Activated gamma-delta T cell treated with anti-CD3 and anti-CD28 coated beads, Interleukin-2, amount 50 U/mL, for 16 hours (primary cell): Measurements from ENCODE around the gene ASXL1.

Experiments used
- DNase-seq: peaks from one replicate; pipeline ENCODE4 v3.0.0-alpha.2; 2020; ENCODE audit warnings: low read depth

The ASXL1 gene

GRCh38 chr20:32466739-32467505 lies 108.8 kb downstream of the ASXL1 start:
- DNase-seq, result no peak

DNA sequence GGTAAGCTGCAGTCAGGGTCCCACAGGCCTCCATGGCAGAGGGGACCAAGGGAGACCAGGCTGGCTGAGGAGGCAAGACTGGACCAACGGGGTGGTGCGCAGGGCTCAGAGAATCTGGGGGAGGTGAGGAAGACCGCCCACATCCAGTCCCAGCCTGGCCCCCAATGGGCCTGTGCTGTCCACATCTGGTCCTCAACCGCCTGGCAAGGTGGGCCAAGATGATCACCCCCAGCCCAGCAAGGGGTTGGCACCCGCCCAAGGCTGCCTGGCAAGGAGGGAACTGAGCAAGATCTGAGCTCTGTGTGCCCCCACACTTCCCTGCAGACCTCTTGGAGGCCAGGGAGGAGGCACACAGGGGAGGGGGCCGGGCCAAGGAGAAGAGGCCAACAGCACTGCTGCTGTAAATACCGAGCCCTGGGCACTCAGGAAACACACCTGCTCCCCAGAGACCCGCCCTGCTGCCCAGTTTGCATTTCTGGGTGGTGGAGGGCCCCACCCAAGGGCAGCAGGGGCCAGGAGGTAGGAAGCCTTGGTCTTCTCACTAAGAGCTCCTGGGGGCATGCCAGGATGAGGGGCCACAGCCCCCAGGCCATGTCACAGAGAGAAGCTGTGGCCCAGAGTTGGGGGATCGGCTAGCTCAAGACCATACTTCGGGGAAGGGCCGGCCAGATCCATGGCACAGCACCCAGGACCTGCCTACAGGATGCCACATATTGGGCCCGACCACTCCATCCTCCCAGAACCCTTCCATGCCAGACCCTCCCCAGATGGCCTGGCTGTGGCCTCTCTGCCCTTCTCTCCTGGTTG lies 109.6 kb downstream of the ASXL1 start:
- no peak for DNase-seq

GRCh38 chr20:32468313-32468640 lies 110.1 kb downstream of the ASXL1 start:
- no peak for DNase-seq

DNA sequence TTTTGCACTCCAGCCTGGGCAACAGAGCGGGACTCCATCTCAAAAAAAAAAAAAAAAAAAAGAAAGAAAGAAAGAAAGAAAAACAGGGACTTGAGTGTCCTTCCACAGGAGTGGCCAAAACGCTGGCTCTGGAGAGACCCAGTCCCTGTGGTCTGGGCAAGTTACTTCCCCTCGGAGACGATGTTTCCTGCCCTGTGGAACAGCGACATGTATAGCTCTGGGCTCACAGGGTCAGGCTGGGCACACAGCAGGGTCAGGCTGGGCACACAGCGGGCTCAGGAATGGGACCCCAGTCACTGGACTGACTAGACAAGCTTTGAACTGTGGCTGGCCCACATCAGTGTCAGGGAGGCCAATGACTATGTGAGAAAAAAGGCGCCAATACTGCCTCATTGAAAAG lies 110.7 kb downstream of the ASXL1 start:
- no peak for DNase-seq

DNA sequence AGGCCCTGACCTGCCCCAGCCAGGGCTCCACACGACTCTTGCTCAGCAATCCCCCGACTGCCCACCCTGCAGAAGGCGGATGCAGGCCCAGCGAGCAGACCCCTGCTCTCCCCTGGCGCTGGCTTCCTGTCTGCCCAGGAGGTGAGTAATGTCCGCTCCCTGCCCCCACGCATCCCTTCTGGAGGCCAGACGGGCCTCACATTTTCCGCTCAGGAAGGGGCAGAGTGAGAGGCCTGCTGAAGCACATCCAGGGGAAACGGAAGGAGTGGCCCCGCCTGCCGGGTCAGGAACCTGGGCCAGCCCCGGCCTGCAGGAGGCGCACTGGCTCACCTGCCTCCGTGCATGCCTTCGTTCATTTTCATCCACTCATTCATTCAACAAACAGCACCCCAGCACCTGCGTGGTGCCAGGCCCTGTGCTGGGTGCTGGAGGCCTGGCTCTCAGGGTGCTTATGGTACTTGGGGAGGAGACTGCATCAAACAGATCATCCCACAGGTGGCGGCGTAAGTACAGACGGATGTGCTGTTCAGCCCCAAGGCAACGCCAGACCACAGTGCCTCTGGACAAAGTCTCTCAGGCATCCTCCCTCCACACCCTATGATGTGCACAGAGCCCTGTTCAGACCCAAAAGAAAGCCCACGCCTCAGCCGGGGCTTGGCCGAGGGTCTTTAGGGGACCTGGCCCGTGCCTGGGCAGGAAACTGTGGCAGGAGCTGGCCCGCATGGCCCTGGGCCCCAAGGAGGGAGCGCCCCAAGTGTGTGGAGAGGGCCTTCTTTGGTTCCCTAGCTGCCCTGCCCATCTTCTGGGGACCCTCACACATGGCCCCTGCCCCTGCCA lies 112.1 kb downstream of the ASXL1 start:
- no peak for DNase-seq

GRCh38 chr20:32470940-32471339 lies 112.8 kb downstream of the ASXL1 start:
- DNase-seq, result no peak

DNA sequence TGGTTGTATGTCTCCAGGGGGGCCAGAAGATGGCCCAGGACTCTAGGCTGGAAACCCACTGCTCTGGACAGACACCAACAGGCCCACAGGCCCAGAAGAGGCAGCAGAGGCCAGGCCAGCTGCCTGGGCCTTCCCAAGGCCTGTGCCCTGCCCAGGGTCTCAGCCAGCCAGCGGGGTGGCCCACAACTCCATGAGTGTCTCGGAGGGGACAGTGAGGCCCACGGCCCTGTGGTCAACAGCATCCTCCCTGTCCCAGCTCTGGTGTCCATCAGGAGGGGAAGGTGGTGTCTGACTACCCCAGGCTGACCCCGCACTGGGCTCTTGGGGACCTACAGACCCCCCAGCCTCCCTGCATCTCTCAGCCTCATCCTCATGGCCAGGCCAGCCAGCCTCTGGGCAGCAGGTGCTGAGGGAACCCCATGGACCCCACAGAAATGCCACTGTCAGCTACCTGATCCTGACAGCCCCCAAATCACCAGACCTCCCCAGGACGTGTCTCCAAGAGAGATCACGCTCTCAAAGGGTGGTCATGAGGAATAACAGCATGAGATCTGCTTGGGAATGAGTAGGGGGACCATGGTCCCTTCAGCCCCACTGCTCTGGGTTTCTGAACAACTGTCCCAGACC lies 114.6 kb downstream of the ASXL1 start:
- DNase-seq, result no peak

GRCh38 chr20:32473231-32474008 lies 115.3 kb downstream of the ASXL1 start:
- DNase-seq, result no peak

DNA sequence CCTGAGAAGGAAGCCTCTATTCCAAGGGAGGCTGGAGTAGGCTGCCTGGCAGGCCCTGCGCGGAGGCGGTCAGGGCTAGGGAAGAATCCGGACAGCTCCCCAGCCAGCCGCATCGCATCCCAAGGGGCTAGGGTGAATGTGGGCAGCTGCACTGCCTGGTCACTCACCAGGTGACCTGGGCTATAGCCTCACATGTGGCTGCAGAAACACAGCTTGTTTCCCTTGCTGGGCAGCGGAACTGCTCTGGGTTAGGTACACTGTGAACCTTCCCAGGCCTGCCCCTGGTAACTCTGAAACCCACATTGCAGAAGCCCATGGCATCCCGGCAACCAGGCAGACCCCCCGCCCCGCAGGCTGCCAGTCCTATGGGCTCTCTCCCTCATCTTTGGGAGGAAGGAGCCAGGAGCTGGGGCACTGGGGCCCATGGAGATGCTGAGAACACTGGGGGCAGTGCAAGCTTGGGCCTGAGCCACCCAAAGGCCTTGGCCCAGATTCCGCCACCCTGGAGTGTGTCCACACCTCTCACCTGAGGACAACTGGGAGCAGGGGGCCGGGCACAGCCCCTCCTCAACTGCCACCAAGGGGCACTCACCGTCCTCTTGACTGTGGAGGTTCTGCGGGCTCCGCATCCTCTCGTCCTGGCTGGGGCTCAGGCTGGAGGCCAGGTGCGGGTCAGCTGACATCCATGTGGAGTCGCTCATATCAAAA lies 116.0 kb downstream of the ASXL1 start:
- no peak for DNase-seq

GRCh38 chr20:32474717-32474966 lies 116.5 kb downstream of the ASXL1 start:
- DNase-seq, result no peak

- no peak for DNase-seq
These were observed 117.1 kb downstream of the ASXL1 start for GRCh38 chr20:32474967-32475811.

DNA sequence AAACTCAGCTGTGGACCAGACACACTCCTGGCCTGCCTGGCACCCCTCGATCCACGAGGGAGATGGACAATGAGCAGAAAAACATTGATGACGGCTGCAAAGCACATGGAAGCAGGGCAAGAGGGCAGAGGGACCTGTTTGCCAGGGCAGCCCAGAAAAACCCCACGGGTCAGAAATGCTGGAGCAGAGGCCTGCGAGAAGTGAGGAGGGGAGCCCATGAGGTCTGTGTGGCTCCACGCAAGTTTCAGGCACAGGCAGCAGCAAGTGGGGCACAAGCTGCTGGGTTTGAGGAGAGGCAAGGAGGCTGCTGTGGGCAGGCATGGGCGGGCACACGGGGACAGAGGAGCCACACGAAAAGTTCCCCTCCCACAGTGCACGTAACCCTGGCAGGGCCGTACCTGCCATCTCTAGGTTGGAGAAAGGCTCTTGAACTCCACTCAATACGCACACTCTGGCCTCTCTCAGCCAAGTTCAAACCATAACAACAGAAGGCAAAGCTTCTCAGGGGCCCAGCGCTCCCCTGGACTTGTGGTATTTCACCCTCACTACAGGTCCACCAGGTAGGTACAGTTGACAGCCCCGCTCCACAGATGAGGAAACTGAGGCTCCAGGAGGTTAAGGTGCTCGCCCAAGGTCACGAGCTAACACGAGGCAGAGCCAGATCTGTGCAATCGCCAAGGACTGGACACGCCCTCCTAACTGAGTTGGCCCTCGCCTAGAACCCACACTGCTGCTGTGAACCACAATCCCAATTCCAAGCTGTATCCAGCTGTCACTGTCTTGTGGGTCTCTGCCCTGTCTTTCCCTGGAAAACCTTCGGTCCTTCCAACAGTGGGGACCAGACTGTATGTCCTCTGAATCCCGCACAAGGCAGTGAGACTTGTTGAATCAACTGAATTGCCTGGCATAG lies 118.8 kb downstream of the ASXL1 start:
- DNase-seq, result no peak

DNA sequence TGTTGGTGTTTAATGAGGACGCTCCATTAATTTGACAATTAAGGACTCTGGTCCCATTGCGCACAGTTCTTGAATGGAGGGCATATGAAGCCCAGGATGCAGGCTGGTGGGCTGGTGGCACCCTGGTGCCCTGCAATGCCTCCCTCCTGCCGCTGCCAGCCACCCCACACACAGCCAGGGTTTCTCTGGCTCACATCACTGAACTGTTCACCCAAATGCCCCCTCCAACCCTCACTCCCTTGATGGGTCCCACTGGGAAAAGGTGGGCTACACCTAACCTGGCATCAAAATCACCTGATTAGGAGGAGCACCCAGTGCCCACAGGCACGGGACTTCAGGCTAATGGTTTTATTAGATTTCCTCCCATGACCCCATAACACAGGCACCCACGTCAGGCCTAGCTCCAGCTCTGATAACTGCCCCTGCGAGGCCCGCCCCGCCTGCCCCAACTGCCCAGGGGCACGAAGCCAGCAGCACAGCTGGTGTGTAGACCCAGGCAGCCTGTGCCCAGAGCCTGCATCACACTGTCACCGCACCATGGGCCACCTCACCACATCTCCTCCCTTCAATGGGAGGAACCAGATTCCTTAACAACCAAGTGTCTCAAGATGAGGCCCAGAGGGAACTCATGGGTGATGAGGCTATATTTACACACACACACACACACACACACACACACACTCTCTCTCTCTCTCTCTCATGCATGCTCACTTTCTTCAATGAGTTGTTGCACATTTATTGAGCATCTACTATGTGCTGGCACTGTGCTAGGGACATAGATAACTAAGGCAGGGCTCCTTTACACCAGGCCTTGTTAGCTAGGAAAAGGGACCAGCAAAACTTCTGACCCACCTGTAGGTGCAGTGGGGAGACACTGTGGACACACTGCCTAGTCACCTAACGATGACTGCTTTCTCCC lies 119.7 kb downstream of the ASXL1 start:
- no peak for DNase-seq

DNA sequence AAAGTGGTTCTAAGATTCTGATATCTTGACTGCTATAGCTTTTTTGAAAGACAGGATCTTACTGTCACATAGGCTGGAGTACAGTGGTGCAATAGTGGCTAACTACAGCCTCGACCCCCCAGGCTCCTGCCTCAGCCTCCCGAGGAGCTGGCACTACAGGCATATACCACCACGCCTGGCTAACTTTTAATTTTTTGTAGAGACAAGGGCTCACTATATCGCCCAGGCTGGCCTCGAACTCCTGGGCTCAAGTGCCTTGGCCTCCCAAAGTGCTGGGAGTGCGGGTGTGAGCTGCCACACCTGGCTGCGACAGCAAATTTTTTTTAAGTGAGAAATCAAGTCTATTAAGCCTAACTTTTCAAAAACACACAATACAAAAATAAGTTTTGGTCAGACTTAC lies 120.4 kb downstream of the ASXL1 start:
- no peak for DNase-seq

DNA sequence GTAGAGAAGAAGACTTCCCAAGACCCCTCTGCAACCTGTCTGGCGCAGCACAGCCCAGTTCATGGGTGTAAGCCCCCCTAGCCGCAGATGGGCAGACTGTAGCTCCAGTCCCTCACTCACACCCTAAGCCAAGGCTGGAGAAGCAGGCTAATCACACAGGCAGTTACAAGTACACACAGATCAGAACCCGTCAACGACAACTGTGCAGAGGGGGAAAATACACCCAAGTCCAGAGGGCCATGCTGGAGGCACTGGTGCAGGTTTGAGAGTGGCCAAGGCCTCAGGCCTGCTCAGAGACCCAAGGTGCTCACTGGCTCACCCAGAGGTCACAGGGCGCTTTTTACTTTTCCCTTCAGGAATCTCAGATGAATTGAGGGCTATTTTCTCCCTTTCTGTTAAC lies 120.9 kb downstream of the ASXL1 start:
- DNase-seq, result no peak

- DNase-seq, result no peak
These were observed 121.6 kb downstream of the ASXL1 start for GRCh38 chr20:32479697-32480171.

DNA sequence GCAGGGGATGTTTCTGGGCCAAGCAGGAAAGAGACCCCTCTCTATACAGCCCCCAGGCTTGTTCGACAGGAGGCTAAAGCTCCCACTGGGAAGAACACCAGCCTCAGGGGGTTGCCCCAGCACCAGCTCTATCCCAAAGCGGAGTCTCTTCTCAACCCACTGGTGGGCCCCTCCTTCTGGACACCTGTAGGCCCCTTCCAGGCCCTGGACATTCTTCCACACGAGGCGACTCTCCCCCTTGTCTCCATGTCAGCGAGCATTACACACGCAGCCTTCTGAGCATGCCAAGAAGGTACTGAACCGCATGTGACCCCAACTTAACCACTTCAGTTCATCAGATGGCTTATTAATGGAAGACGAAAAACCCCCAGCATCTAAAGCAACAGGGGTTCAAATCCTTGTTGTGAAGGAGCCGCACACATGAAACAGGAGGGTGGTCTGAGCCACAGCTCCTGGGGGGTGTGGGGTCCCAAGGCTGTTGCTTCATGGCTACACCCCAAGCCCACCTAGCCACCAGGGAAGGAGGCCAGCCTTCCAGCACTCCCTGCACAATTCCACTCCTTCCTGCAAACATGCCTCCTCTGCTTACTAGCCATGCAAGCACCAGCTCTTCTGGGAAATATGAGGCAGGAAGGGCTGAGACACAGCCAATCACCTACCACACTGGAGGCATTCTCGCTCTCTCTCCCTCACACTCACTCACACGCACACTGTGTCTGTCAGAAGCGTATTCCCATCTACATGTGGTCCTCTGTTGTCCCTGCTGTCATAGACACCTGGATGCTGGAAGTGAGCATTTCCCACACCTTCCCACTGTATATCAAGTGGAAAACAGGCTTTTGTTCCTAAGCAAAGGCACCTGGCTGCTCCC lies 122.5 kb downstream of the ASXL1 start:
- DNase-seq, result no peak
